IMR-90 (cell line): ENCODE results near the gene TSPAN3.

Experiments
- BHLHE40 ChIP-seq: fragments of 150-350 bp; IDR thresholded peaks from 2 replicates; pipeline ENCODE4 v1.6.1; 2016; ENCODE audit warnings: mild to moderate bottlenecking, low read depth, low read length
- CEBPB ChIP-seq: IDR thresholded peaks from 2 replicates; pipeline ENCODE4 v1.6.1; 2012; ENCODE audit warnings: low read depth, low read length, improper control_type of control experiment
- FOS ChIP-seq: fragments of 150-350 bp; IDR thresholded peaks from 2 replicates; pipeline ENCODE4 v1.6.1; 2016; ENCODE audit warnings: low read depth, low read length
- MXI1 ChIP-seq: IDR thresholded peaks from 2 replicates; pipeline ENCODE4 v1.6.1; 2012; ENCODE audit warnings: low read depth, mild to moderate bottlenecking, low read length, moderate library complexity, borderline replicate concordance
- NFE2L2 ChIP-seq: fragments of 150-350 bp; IDR thresholded peaks from 2 replicates; pipeline ENCODE4 v1.6.1; 2016; ENCODE audit warnings: low read depth, mild to moderate bottlenecking, low read length
- POLR2A ChIP-seq: IDR thresholded peaks from 2 replicates; pipeline ENCODE4 v1.6.1; 2012; ENCODE audit warnings: mild to moderate bottlenecking, low read depth, low read length
- TF ChIP-seq, protein P1 (sequence below): conservative IDR thresholded peaks from 2 replicates; pipeline ENCODE4 v1.5.1; 2012; ENCODE audit warnings: mild to moderate bottlenecking, low read depth, low read length, improper control_type of control experiment

DNA sequence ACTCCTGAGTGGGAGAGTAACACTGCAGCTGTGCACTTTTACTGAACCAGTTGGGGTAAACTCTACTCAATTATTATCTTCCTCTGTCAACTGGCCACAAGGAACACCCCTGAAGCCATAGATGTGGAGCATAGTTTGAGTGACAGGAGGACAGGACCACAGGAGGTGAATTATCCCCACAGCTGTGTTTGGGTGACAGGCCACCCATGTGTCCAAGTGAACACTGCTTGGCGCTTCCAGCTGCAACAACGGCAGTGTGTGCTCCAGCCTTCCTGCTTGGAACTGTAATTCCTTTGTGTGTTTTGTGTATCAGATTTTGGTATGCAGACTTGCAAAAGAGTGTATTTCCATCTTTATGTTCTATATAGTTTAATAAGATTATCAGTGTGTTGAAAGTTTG, 20.2 kb upstream of the TSPAN3 start:
- TF ChIP-seq POLR2A (no peak), FOS (no peak), NFE2L2 (no peak), CEBPB (no peak), MXI1 (no peak), BHLHE40 (no peak)
- TF ChIP-seq, protein P1, sequence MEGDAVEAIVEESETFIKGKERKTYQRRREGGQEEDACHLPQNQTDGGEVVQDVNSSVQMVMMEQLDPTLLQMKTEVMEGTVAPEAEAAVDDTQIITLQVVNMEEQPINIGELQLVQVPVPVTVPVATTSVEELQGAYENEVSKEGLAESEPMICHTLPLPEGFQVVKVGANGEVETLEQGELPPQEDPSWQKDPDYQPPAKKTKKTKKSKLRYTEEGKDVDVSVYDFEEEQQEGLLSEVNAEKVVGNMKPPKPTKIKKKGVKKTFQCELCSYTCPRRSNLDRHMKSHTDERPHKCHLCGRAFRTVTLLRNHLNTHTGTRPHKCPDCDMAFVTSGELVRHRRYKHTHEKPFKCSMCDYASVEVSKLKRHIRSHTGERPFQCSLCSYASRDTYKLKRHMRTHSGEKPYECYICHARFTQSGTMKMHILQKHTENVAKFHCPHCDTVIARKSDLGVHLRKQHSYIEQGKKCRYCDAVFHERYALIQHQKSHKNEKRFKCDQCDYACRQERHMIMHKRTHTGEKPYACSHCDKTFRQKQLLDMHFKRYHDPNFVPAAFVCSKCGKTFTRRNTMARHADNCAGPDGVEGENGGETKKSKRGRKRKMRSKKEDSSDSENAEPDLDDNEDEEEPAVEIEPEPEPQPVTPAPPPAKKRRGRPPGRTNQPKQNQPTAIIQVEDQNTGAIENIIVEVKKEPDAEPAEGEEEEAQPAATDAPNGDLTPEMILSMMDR = no peak
